PFSK-1 (cell line): ENCODE results near the gene LMTK3.

ENCODE experiments used
- FOXP2 ChIP-seq: optimal IDR thresholded peaks from 2 replicates; pipeline ENCODE3; 2011; ENCODE audit warnings: borderline replicate concordance, control low read depth, inconsistent platforms; ENCODE audit not compliant: insufficient read depth; ENCODE audit errors: extremely low read length, extremely low read depth
- POLR2AphosphoS5 ChIP-seq: IDR thresholded peaks from 2 replicates; pipeline ENCODE4 v1.6.1; 2012; ENCODE audit warnings: low read depth, mild to moderate bottlenecking, control low read depth, low read length, moderate library complexity
- REST ChIP-seq, 2 experiments: IDR thresholded peaks; 2 replicates each; pipeline versions ENCODE4 v1.6.1 to v1.8.0; 2011 to 2012; ENCODE audit warnings: low read depth in 2 of 2, low read length in 2 of 2, control low read depth in 1 of 2, inconsistent platforms in 1 of 2, mild to moderate bottlenecking in 1 of 2, moderate library complexity in 1 of 2; ENCODE audit not compliant: insufficient read depth in 1 of 2
- SIN3A ChIP-seq: IDR thresholded peaks from 2 replicates; pipeline ENCODE4 v1.6.1; 2012; ENCODE audit warnings: mild to moderate bottlenecking, low read length, moderate library complexity, borderline replicate concordance; ENCODE audit not compliant: insufficient read depth
- TAF1 ChIP-seq: IDR thresholded peaks from 2 replicates; pipeline ENCODE4 v1.6.1; 2012; ENCODE audit warnings: low read length, control low read depth, borderline replicate concordance; ENCODE audit not compliant: insufficient read depth

The LMTK3 gene

GRCh38 chr19:48520134-48520533 is 8.5 kb upstream of the LMTK3 start:
- TF ChIP-seq REST (IDR thresholded peaks at IDR 0.05; ENCODE audit: insufficient read depth in 1 of 2, low read depth in 2 of 2, low read length in 2 of 2) (no peak), TAF1 (no peak), POLR2AphosphoS5 (no peak), FOXP2 (no peak), SIN3A (no peak)

- TF ChIP-seq FOXP2 (no peak), REST (IDR thresholded peaks at IDR 0.05; ENCODE audit: insufficient read depth in 1 of 2, low read depth in 2 of 2, low read length in 2 of 2) (no peak), POLR2AphosphoS5 (no peak), TAF1 (no peak)
Observed at GRCh38 chr19:48518207-48518606, 6.6 kb upstream of the LMTK3 start.

- TF ChIP-seq REST (IDR thresholded peaks at IDR 0.05; ENCODE audit: insufficient read depth in 1 of 2, low read depth in 2 of 2, low read length in 2 of 2) (no peak), POLR2AphosphoS5 (no peak), SIN3A (no peak), FOXP2 (no peak), TAF1 (no peak)
Observed at GRCh38 chr19:48516536-48516935, 4.9 kb upstream of the LMTK3 start.

- TF ChIP-seq FOXP2 (no peak), TAF1 (no peak), REST (IDR thresholded peaks at IDR 0.05; ENCODE audit: insufficient read depth in 1 of 2, low read depth in 2 of 2, low read length in 2 of 2) (no peak), POLR2AphosphoS5 (no peak), SIN3A (no peak)
Observed at GRCh38 chr19:48514123-48514458, 2.5 kb upstream of the LMTK3 start.

- TF ChIP-seq POLR2AphosphoS5, result peak; percentile 63
- TF ChIP-seq REST (IDR thresholded peaks at IDR 0.05; ENCODE audit: insufficient read depth in 1 of 2, low read depth in 2 of 2, low read length in 2 of 2), result no peak
- TF ChIP-seq SIN3A, result no peak
- TF ChIP-seq TAF1, result peak; percentile 57; the same call in 1 of the 2 replicates
- TF ChIP-seq FOXP2, result peak; percentile 11
Observed at GRCh38 chr19:48513289-48514122, 1.9 kb upstream of the LMTK3 start.
